NCI-H524 (cell line): ENCODE results near the gene AP1AR.

Source experiments
- DNase-seq, 2 experiments: peaks; one replicate each; lab custom pipeline; 2025; lab: John Stamatoyannopoulos, UW

AP1AR gene

DNA sequence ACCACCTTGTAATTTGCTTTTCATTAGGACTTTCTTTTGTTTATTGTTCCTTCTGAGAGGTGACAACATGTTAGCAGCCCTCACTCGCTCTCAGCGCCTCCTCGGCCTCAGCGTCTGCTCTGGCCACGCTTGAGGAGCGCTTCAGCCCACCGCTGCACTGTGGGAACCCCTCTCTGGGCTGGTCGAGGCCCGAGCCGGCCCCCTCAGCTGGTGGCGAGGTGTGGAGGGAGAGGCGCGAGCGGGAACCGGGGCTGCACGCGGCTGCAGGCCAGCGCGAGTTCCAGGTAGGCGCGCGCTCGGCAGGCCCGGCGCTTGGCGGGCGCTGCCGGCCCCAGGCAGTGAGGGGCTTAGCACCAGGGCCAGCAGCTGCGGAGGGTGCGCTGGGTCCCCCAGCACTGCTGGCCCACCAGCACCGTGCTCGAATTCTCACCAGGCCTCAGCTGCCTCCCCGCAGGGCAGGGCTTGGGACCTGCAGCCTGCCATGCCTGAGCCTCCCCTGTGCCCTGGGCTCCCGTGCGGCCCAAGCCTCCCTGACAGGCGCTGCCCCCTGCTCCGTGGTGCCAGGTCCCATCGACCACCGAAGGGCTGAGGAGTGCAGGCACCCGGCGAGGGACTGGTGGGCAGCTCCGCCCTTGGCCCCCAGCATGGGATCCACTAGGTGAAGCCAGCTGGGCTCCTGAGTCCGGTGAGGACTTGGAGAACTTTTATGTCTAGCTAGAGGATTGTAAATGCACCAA, 9.2 kb upstream of the AP1AR start:
- DNase-seq = no peak

DNA sequence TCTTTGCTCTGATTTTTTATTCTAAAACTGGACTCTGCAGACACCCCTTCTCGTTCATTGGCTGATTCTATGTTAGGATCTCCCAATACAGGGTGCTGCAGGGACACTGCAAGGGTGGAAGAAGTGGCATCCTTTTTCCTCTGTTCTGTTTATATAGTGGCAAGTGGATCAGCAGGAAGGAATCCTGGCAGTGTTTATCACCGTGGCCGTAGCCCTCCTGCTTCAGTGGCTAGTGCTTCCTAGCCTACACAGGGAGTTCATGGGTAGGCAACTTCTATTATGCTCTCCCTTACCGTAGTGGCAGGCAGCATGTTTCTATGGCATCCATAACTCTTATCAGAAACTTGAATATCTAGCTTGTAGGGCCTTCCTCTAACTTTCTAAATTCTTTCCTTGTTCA, 6.4 kb upstream of the AP1AR start:
- no peak for DNase-seq

DNA sequence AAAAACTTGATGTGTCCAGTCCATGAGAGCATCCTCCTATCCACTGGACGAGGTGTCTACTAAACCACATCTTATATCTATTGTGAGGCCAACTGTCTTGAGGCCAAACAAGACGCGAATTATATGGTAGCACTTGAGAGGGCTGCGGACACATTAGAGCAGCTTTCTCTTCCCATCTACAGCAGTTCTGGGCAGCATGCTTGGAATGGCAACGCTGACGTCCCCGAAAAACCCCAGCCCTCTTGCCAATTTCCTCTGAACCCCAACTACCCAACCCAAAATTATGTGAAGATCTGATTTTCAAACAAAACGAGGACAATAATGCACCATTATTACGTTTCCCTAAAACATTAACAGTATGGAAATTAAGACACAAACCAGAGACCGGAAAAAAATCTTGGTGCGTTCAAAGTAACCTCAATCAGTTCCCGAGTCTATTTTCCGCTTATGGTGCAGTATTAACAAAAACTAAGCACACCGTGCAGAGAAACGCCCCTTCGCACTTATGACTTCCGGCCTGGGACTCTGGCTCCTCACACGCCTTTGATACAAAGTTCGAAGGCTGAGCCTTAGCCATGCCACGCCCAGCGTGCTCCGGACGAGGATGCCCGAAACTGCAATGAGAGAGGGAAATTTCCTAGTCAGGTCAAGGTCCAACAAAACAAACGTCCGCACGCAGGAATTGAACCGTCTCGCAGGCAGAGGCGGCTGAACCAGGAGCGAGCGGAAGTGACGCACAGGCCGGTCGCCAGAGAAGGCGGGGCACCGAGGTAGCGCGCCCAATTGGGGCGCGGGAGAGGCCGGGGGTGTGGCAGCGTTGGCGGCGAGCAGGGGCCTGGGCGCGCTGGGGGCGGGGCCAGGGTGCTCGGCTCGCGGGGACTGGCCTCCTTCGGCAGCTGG, 458 bp upstream of the AP1AR start:
- peak; percentile 81 to 88 for DNase-seq

DNA sequence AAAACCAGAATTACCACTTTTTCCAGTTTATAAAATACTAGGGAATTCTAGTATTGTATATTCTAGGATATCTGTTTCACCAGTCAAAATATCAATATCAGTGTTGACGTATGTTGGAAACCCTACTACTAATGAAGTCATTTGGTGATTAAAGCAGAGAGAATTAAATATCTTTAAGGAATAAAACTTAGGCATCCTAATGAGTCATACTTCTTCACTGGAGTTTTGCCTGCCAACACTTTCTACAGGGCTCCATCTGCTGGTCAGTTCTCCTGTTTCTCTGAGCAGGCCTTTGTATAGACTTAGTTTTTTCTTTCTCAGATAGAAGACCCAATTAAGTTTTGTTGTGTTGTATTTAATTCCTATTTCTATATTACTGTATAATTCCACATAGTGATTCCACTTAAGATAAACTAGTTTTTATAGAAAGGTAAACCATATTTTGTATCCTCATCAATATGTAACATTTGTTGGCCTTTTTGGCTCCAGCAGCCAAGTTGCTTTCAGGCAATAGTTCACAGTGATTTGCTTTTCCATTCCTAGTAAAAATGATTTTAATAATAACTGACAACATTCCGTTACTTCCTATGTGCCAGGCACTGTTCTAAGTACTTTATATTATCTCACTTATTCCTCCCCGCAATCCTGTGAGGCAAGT, 3.5 kb downstream of the AP1AR start:
- DNase-seq = peak in 1 of 2 experiments; percentile 41

GRCh38 chr4:112236040-112236439, 4.5 kb downstream of the AP1AR start:
- no peak for DNase-seq

- no peak for DNase-seq
Measured at GRCh38 chr4:112238833-112239232, 7.2 kb downstream of the AP1AR start.

- no peak for DNase-seq
Measured at GRCh38 chr4:112245383-112245782, 13.8 kb downstream of the AP1AR start.

- no peak for DNase-seq
Measured at GRCh38 chr4:112247021-112247420, 15.4 kb downstream of the AP1AR start.

DNA sequence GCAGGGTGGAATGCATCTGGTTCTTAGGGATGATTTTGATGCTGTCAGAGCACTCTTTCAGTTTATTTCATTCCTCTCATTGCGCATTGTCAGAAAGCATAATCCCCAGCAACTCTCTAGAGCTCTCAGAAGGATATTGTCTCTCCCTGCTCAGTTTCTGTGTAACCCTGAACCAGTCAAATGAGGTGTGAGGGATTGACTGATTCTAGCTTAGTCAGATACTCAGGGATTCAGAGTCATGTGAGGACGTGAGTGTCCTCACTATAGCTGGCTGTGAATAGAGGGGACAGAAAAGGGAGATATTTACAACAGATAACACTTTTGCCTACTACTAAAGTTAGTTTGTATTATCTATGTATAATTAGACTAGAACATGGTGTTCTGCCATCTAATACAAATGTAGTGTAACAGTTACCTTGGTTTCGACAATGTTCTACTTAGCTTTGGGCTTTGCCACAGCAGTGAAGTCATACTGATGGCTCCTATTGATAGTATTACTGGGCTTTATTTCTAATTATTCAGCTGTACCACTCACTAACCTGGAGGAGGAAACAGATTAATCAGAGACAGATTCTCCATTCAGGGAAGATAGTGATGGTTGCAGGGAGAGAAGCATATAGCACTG, 19.5 kb downstream of the AP1AR start:
- peak in 1 of 2 experiments; percentile 2 for DNase-seq

- peak in 1 of 2 experiments; percentile 4 for DNase-seq
Measured at GRCh38 chr4:112252234-112252633, 20.6 kb downstream of the AP1AR start.

GRCh38 chr4:112253382-112254000, 21.9 kb downstream of the AP1AR start:
- DNase-seq = no peak

DNA sequence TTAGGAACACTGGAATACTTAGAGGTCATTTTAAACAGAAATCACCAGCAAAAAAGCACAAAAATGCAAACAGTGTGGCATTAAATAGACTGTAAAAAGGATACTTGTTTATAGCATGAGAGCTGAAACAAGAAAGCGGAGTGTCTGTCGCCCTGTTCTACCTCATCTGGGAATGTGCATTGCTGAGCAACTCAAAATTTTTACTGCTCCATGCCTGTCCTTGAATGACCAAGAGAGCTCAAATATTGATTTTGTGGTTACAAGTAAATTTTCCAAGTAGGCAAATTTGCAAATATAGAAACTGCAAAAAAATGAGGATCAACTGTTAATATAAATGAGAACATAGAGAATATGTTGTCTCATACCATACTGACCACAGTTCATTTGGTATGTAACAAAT, 25.5 kb downstream of the AP1AR start:
- DNase-seq = no peak

GRCh38 chr4:112266823-112267222, 35.2 kb downstream of the AP1AR start:
- peak in 1 of 2 experiments; percentile 2 for DNase-seq

DNA sequence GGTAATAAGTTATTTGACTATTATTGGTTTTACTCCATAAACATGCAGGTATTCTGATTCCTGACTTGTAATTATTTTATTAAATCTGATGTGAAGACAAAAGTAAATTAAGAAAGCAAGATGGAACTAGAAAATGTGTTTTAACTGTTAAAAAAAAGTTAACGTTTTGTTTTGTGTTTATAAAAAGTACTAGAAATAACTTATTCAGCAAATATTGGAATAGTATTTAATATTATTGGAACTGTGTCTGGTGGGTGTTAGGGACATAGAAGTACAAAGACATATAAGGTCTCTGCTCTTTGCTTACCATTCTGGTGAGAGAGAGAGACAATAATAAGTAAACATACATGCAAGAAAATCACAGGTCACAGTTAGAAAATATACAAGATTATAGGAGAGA, 38.5 kb downstream of the AP1AR start:
- no peak for DNase-seq

DNA sequence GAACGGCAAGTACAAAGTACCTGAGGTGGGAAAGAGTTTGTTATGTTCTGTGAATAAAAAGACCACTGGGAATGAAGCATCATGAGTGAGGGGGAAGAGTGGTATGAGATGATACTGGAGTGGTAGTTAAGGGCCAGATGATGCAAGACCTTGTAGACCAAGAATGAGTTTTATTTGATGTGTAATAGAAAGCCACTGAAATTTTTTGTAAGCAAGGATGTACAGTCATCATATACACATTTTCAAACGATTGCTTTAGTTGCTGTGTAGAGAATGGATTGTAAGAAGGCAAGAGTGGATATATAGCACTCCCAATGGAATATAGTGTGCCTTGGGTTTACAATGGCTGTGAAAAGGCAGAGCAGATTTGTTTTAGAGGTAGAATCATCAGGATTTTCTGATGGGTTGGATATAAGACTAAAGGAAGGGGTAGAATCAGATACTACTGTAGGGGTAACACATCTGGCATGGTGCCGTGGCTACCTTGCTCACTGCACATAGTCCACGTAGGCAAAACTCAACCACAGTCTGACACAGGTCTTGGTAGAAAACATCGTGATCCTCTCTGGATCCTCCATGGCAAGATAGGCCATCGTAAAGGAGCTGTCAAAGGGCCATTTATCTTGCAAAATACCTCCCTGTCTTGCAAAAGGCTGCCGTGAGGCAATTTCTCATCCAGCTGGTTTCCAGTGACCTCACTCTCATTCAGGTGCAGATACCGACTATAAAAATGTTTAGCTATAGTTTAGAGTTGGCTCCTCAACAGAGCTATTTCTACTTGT, 39.2 kb downstream of the AP1AR start:
- no peak for DNase-seq

DNA sequence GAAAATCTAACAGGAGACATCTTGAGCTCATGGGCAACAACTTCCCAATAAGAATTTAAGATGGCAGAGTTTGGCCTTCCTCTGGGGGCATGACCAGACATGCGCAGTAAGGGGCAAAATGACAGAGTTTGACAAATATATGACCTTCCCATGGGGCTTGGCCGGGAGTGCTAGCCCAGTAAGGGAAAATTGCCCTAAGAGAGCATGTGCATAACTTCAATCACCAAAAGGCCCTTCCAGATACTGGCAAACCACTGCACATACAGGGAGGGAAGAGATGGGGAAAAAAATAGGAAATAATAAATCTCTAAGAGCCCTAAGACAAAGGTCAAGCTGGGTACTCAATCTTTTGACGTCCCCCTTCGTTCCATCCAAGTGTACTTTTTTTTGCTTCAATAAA, 40.7 kb downstream of the AP1AR start:
- no peak for DNase-seq

DNA sequence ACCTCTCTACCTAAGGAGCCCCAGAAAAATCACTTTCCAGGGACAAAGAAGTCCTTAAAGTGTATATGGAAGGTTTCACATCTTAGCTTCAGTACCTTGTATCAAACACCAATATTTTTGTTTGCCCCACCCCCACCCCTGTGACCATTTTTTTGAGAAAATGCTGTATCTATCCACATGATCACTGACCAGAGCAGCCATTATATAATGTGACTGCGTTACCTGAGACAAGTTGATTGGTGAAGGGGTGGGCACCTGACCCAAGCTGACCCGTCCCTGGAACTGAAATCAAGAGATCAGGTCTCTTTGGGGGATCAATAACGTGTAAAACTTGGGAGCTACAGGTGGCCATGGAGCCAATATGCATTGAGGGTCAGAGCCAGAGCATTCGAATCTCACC, 43.4 kb downstream of the AP1AR start:
- DNase-seq = no peak

DNA sequence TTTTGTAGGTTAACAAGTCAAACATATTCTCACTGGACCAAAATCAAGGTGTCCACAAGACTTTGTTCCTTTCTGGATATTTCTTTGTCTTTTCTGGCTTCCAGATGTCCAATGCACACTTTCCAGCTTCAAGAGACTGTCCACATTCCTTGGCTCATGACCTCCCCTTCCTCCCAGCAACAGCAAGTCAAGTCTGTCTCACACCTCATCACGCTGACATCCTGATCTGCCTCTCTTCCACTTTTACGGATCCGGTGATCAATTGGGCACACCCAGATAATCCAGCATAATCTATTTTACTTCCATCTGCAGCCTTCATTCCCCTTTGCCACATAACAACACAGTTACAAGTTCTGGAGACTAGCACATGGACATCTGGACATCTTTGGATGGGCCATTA, 44.5 kb downstream of the AP1AR start:
- no peak for DNase-seq

- DNase-seq = no peak
Measured at GRCh38 chr4:112277220-112277619, 45.6 kb downstream of the AP1AR start.

GRCh38 chr4:112277705-112278448, 46.3 kb downstream of the AP1AR start:
- DNase-seq = no peak
